C4-2B (cell line): ENCODE data around the gene DGKD.

ENCODE experiments used
- CTCF ChIP-seq: fragments of 450-650 bp; conservative IDR thresholded peaks from 2 replicates; pipeline ENCODE4 v1.5.1; 2017; ENCODE audit warnings: mild to moderate bottlenecking
- ZFX ChIP-seq: fragments of 450-650 bp; IDR thresholded peaks from 2 replicates; pipeline ENCODE4 v1.6.1; 2017

GRCh38 chr2:233453111-233453915 is 99.0 kb downstream of the DGKD start:
- TF ChIP-seq CTCF, result no peak
- TF ChIP-seq ZFX, result no peak
